ENCODE data around the gene PTPRN2. TPM values are rescaled to one million over a fixed set of nuclear protein-coding genes. Genes with fewer than 3 reads are reported as not detected.
"Not testable (repeated sequence)": the region's sequence is repeated elsewhere in the genome, so short reads cannot be mapped to it uniquely, and the experiment has no call there.

PTPRN2 gene
- total RNA-seq, 2 donors from 2014 or later: 0.72 to 0.79 TPM

DNA sequence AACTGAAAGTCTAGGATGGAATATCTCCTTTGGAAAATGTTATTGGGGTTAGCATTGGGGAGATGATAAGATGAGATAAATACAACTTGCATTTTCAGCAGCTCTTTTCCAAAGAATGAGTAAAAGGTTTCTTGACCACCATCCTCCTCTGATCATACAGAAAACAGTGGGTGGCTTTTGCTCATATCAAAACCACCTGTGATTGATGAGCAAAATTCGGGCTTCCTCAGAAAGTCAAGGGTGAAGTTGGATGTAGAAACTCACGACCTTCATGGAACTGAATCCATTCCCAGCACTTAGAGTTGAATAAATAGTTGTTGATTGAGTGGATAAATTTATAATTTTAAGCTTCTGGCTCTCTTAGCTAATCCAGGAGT is 1092.5 kb downstream of the PTPRN2 start:
- Mint-ChIP-seq H3K4me3 (peak overlapping the region; percentile 69 to 70), H3K36me3 (ENCODE audit: insufficient read depth in 2 of 2) (peaks cover 2 to 14% of the 10 kb centered on the region in 2 donors), H3K27ac (peak overlapping the region; percentile 91), H3K4me1 (ENCODE audit: low read depth) (peaks cover 46% of the 10 kb centered on the region), H3K27me3 (ENCODE audit: low read depth) (peaks cover 22% of the 10 kb centered on the region), H3K9me3 (peaks cover 0 to 7% of the 10 kb centered on the region in 2 donors)
- ATAC-seq (replicated peaks in 1 of 2) (peak; percentile 64 to 68), DNase-seq (peak; percentile 37 to 43)

DNA sequence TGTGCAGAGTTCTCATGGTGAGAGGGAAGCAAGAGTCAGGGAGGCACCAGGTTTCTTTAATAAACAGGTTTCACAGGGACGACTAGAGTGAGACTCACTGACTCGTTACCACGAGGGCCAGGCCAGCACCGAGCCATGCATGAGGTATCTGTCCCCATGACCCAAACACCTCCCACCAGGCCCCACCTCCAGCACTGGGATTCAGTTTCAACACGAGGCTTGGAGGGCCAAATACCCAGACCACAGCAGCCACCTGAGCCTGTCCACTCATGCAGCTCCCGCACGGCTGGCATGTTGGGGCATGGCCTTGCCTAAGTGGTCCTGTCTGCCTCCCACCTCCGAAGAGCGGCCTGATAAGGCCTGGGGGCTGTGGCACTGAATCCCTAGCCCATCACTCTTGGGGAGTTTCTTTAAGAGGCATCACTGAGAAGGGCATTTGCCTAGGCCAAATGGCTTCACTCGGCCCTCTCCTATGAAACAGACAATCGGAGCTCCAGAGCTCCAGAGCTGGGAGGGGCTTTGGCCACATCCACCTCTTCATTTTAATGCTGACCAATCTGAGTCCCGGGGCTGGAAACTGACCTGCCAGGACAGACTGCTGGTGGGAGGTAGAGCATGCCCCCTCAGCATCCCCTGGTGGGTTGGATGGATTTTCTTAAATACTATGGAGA is 1093.0 kb downstream of the PTPRN2 start:
- H3K4me1 Mint-ChIP-seq (ENCODE audit: low read depth): peaks cover 48% of the 10 kb centered on the region
- no peak overlapping the region for H3K27ac Mint-ChIP-seq
- H3K36me3 Mint-ChIP-seq (ENCODE audit: insufficient read depth in 2 of 2): peaks cover 2 to 14% of the 10 kb centered on the region in 2 donors
- no peak for DNase-seq
- peak in 1 of 2 donors; percentile 8 for ATAC-seq (replicated peaks in 1 of 2)
- peak overlapping the region; percentile 69 to 70 for H3K4me3 Mint-ChIP-seq
- peaks cover 22% of the 10 kb centered on the region for H3K27me3 Mint-ChIP-seq (ENCODE audit: low read depth)
- H3K9me3 Mint-ChIP-seq: peaks cover 0 to 7% of the 10 kb centered on the region in 2 donors

DNA sequence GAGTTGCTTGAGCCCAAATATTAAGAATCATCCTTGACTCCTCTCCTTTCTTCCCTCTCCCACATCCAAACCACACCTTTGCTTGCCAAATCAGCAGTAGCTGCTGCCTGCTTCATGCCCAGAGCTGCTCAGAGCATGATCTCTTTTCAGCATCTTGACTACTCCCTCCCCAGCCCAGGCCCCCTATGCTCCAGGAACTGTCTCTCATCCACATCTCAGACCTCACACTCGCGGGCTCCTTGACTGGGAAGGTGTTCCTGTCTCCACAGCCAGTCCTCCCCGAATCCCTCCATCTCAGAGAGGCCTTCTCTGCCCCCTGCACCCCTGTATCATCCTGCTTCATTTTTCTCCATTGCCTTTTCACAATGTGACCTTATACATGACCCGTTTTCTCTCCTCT is 1093.8 kb downstream of the PTPRN2 start:
- Mint-ChIP-seq H3K4me1 (ENCODE audit: low read depth) (peaks cover 48% of the 10 kb centered on the region), H3K36me3 (ENCODE audit: insufficient read depth in 2 of 2) (peaks cover 2 to 14% of the 10 kb centered on the region in 2 donors), H3K27me3 (ENCODE audit: low read depth) (peaks cover 22% of the 10 kb centered on the region), H3K4me3 (no peak overlapping the region), H3K9me3 (peaks cover 0 to 7% of the 10 kb centered on the region in 2 donors), H3K27ac (no peak overlapping the region)
- ATAC-seq (replicated peaks in 1 of 2) (no peak), DNase-seq (no peak)

DNA sequence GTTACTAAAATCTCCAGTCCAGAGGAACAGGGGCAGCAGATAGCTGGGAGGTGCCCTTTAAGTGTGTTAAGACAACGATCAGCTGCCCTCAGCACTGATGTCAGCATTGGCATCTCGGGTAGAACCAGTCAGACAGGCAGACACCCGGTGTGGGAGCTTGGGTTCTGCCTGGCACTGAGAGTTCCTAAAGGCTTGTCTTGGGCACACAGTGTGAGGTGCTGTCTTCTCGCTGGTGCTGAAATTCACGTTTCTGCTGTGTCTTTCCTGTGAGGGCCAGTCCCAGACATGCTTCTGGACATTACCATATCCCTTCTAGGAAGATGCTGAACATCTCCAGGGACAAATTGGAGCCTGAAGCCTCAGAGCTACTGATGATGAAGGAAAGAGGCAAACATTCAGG is 1094.6 kb downstream of the PTPRN2 start:
- no peak for DNase-seq
- Mint-ChIP-seq H3K27ac (no peak overlapping the region), H3K4me3 (no peak overlapping the region)

DNA sequence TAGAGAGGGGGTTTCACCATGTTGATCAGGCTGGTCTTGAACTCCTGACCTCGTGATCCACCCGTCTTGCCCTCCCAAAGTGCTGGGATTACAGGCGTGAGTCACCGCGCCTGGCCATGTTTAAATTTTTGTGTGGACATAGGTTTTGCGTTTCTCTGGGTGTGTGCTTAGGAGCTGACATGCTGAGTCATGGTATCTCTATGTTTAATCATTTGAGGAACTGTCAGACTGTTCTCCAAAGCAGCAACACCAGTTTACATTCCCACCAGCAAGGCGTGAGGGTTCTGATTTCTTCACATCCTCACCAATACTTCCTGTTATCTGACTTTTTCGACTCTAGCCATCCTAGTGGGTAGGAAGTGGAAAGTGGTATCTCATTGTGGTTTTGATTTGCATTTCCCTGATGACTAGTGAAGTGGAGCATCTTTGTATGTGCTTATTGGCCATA is 1097.1 kb downstream of the PTPRN2 start:
- Mint-ChIP-seq H3K36me3 (ENCODE audit: insufficient read depth in 2 of 2) (peaks cover 2 to 14% of the 10 kb centered on the region in 2 donors), H3K4me1 (ENCODE audit: low read depth) (peaks cover 37% of the 10 kb centered on the region), H3K4me3 (peak overlapping the region; percentile 5 to 24), H3K9me3 (peaks cover 0 to 7% of the 10 kb centered on the region in 2 donors), H3K27ac (peak overlapping the region; percentile 10), H3K27me3 (ENCODE audit: low read depth) (peaks cover 22% of the 10 kb centered on the region)
- ATAC-seq (replicated peaks in 1 of 2): peak; percentile 73 to 83
- DNase-seq: peak; percentile 52 to 53

More for the DNA sequence above, 1094.6 kb downstream of the PTPRN2 start:
- ATAC-seq (replicated peaks in 1 of 2): no peak
- peaks cover 0 to 7% of the 10 kb centered on the region in 2 donors for H3K9me3 Mint-ChIP-seq
- H3K36me3 Mint-ChIP-seq (ENCODE audit: insufficient read depth in 2 of 2): peaks cover 2 to 14% of the 10 kb centered on the region in 2 donors
- peaks cover 22% of the 10 kb centered on the region for H3K27me3 Mint-ChIP-seq (ENCODE audit: low read depth)
- peaks cover 48% of the 10 kb centered on the region for H3K4me1 Mint-ChIP-seq (ENCODE audit: low read depth)

DNA sequence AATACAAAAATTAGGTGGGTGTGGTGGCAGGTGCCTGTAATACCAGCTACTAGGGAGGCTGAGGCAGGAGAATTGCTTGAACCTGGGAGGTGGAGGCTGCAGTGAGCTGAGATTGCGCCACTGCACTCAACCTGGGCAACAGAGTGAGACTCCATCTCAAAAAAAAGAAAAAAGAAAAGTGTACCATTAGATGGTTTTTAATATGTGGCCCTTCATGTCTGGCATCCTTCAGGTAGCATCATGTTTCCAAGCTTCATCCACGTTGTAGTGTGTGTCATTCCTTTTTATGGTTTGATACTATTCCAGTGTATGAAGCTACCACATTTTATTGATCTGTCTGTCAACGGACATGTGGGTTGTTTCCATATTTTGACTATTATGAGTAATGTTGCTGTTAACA is 1097.8 kb downstream of the PTPRN2 start:
- peaks cover 31% of the 10 kb centered on the region for H3K4me1 Mint-ChIP-seq (ENCODE audit: low read depth)
- H3K27ac Mint-ChIP-seq: not testable (repeated sequence)

More for the DNA sequence above, 1097.8 kb downstream of the PTPRN2 start:
- not testable (repeated sequence) for H3K9me3 Mint-ChIP-seq; ATAC-seq (replicated peaks in 1 of 2); H3K4me3 Mint-ChIP-seq; DNase-seq
- Mint-ChIP-seq H3K36me3 (ENCODE audit: insufficient read depth in 2 of 2) (peaks cover 2 to 14% of the 10 kb centered on the region in 2 donors), H3K27me3 (ENCODE audit: low read depth) (peaks cover 22% of the 10 kb centered on the region)

Other genes with a start within 250 kb of the PTPRN2 start
- gene NCAPG2, start 117.0 kb upstream of the PTPRN2 start, total RNA-seq: 100 to 1,000 TPM; 129 to 134 TPM
- gene ESYT2, start 241.7 kb upstream of the PTPRN2 start, total RNA-seq: 10 to 100 TPM; 68.6 to 68.8 TPM